Choroid plexus epithelial cell (primary cell): ENCODE data around the gene SLC32A1.

Experiments used
- DNase-seq: peaks from one replicate; pipeline ENCODE4 v3.0.0-alpha.2; 2010; ENCODE audit warnings: low read depth
- H3K4me3 ChIP-seq: 2 replicates; pipeline ENCODE4 v1.5.1; 2011; ENCODE audit warnings: low read depth, mild to moderate bottlenecking, control low read depth, low read length, moderate library complexity
- CTCF ChIP-seq: conservative IDR thresholded peaks from 2 replicates; pipeline ENCODE4 v1.5.1; 2011; ENCODE audit warnings: low read depth, mild to moderate bottlenecking, control low read depth, inconsistent platforms, low read length, moderate library complexity

The SLC32A1 gene

GRCh38 chr20:38774167-38774566, 49.9 kb downstream of the SLC32A1 start:
- DNase-seq = no peak

GRCh38 chr20:38776363-38776762, 52.1 kb downstream of the SLC32A1 start:
- no peak for DNase-seq
- TF ChIP-seq CTCF = no peak
- H3K4me3 ChIP-seq = no peak overlapping the region

More at GRCh38 chr20:38774167-38774566, 49.9 kb downstream of the SLC32A1 start:
- no peak overlapping the region for H3K4me3 ChIP-seq
- no peak for TF ChIP-seq CTCF
